SJSA1 (cell line): Measurements from ENCODE around the gene SLC22A12. TPM values are rescaled to one million over a fixed set of nuclear protein-coding genes. Genes with fewer than 3 reads are reported as not detected.

Experiments used
- total RNA-seq: library from RNA; depleted of rRNA; stranded (reverse); fragments of >200 nt; shearing (Covaris generic); gene quantifications from 2 replicates; pipeline ENCODE4 v1.2.3, GENCODE V29; 2014; rRNA removed

Gene SLC22A12
- total RNA-seq, 1 experiment from 2014 or later: not detected

Other genes with a start within 250 kb of the SLC22A12 start
- 81.8 and 84.1 TPM in 2 replicates for gene RPS6KA4, start 232.1 kb upstream of the SLC22A12 start, total RNA-seq
- not detected in 2 replicates for gene SLC22A11, start 35.3 kb upstream of the SLC22A12 start, total RNA-seq
- not detected in 2 replicates for gene NRXN2, start 132.0 kb downstream of the SLC22A12 start, total RNA-seq
- gene RASGRP2, start 152.9 kb downstream of the SLC22A12 start, total RNA-seq: 0.08 and 3.1 TPM in 2 replicates
- 0.45 TPM in 1 of 2 replicates, not detected in the other for gene PYGM, start 168.8 kb downstream of the SLC22A12 start, total RNA-seq
- gene SF1, start 187.3 kb downstream of the SLC22A12 start, total RNA-seq: 154 and 170 TPM in 2 replicates
- 19.2 and 22.9 TPM in 2 replicates for gene MAP4K2, start 212.0 kb downstream of the SLC22A12 start, total RNA-seq
- gene MEN1, start 219.3 kb downstream of the SLC22A12 start, total RNA-seq: 13.8 and 22.0 TPM in 2 replicates